DMS 273 (cell line): ENCODE results near the gene TXNIP.
A peak's percentile ranks its signal among the peaks of the same experiment; 100 is the strongest.
"Not testable (repeated sequence)": the region's sequence is repeated elsewhere in the genome, so short reads cannot be mapped to it uniquely, and the experiment has no call there.

ENCODE experiments used
- DNase-seq: peaks from one replicate; lab custom pipeline; 2025; ENCODE audit not compliant: unreplicated experiment; lab: John Stamatoyannopoulos, UW

TXNIP gene, protein sequence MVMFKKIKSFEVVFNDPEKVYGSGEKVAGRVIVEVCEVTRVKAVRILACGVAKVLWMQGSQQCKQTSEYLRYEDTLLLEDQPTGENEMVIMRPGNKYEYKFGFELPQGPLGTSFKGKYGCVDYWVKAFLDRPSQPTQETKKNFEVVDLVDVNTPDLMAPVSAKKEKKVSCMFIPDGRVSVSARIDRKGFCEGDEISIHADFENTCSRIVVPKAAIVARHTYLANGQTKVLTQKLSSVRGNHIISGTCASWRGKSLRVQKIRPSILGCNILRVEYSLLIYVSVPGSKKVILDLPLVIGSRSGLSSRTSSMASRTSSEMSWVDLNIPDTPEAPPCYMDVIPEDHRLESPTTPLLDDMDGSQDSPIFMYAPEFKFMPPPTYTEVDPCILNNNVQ

GRCh38 chr1:145996433-145997015, at the start of gene TXNIP:
Gene TXNIP, minus strand, starts transcription at chr1:145996579. Its CDS starts 313 bp downstream, at chr1:145996266.
- DNase-seq = peak; percentile 99

DNA sequence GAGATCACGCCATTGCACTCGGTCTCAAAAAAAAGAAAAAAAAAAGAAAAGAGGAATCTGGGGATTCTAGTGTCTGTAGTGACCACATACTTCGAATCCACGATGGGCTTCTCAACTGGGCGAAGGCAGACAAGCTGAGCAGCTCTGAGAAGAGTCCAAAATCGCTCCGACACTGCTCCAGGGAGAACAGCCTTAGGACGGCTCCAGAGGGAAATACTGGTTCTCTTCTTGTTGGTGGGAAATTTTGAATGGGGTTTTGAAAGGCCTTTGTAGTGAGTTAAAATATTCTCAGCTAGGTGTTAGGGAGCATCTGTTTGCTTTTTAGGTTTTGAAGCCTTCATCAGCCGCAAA, 43.4 kb upstream of the TXNIP start:
- peak; percentile 16 for DNase-seq

DNA sequence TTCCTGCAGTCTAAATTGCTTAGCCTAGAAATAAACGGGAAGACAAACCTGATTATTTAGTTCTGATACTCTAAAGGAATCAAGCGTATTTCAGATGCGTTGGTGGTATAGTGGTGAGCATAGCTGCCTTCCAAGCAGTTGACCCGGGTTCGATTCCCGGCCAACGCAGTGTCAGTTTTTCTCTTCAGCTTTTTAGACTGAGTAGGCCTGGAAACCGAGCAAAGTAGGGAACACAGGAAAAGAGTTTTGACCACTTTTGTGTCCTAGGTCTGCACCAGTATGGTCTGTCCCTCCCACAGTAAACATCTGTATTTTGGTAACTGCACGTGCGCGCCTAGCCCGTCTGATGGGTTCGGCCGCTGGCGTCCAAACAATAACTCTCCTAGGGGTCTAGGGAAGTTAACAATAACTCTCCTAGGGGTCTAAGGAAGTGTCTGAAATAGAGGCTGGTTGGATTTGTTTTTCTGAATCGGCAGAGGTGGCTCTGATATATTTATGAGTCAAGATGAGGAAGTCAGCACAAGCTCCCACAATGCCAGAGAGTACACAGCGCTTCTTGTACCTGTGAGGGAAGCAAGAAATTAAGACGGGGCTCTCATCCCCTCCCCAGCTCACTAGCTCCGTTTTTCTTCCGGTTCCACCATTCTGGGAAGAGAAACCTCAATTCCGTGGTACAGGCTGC, 40.7 kb upstream of the TXNIP start:
- DNase-seq = peak; percentile 94

- DNase-seq = peak; percentile 74
Measured at GRCh38 chr1:146036241-146036964, 40.0 kb upstream of the TXNIP start.

DNA sequence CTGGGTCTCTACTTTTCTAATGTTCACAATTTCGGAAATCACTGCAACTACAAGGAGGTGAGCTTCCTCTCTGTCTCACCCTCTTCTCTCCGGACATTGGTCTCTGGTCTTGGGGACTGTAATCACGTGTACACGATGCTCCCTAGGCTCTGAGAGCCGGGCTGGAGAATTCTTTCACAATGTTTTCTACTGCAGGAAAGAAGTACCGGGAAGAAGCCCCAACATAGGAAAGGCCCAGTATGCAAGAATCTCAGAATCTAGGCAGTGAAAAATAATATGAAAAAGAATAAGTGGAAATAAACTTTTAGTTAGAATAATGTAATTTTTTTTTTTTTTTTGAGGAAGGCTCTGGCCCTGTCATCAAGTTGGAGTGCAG, 38.7 kb upstream of the TXNIP start:
- peak; percentile 69 for DNase-seq

- DNase-seq = peak; percentile 75
Measured at GRCh38 chr1:146032631-146033219, 36.3 kb upstream of the TXNIP start.

DNA sequence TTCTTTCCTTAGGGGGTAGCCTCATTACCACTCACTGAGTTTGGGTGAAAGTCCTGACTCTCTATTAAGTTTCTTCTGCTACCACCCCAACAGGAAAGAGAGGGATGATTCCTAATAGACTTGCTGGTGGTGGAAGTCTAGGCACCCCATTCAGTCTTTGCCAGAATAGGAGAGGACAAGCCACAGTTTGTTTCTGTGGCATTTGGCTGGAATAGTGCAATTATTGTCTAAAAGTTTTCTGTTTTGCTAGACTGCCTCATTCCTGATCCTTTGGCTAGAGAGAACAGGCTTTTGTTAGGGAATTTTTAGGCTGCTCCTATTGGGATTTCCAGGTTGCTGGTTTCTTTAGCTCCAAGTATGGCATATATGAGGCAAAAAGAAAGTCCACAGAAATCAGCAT, 35.1 kb upstream of the TXNIP start:
- no peak for DNase-seq

GRCh38 chr1:146029117-146029516, 32.7 kb upstream of the TXNIP start:
- no peak for DNase-seq

DNA sequence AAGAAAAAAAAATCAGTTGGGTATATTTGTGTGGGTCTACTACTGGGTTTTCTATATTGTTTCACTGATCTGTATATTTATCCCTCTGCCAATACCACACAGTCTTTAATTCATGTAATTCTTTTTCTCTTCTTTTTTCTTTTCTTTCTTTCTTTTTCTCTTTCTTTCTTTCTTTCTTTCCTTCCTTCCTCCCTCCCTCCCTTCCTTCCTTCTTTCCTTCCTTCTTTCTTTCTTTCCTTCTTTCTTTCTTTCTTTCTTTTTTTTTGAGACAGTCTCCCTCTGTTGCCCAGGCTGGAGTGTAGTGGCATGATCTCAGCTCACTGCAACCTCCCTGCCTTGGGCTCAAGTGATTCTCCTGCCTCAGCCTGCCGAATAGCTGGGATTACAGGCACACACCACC, 30.3 kb upstream of the TXNIP start:
- not testable (repeated sequence) for DNase-seq

DNA sequence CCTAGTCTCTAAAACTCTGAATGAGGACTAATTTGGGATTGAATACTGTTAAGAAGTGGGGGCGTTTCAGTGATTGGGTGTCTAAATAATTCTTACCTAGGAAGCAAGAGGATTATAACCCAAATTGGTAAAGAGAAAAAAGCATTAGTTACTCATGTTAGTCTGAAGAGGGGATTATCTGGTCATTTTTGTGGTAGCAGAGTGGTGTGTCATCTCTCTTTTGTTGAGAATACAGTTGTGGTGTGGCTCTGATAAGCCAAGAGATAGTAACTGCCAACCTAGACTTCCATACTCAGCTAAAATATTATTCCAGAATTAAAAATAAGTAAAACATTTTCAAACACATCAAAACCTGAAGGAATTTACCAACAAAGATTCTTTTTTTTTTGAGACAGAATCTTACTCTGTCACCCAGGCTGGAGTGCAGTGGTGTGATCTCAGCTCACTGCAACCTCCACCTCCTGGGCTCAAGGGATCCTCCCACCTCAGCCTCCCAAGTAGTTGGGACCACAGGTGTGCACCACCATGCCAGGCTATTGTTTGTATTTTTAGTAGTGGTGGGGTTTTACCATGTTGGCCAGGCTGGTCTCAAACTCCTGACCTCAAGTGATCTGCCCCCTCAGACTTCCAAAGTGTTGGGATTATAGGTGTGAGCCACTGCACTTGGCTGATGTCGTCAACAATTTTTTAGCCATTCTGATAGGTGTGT, 29.6 kb upstream of the TXNIP start:
- not testable (repeated sequence) for DNase-seq

DNA sequence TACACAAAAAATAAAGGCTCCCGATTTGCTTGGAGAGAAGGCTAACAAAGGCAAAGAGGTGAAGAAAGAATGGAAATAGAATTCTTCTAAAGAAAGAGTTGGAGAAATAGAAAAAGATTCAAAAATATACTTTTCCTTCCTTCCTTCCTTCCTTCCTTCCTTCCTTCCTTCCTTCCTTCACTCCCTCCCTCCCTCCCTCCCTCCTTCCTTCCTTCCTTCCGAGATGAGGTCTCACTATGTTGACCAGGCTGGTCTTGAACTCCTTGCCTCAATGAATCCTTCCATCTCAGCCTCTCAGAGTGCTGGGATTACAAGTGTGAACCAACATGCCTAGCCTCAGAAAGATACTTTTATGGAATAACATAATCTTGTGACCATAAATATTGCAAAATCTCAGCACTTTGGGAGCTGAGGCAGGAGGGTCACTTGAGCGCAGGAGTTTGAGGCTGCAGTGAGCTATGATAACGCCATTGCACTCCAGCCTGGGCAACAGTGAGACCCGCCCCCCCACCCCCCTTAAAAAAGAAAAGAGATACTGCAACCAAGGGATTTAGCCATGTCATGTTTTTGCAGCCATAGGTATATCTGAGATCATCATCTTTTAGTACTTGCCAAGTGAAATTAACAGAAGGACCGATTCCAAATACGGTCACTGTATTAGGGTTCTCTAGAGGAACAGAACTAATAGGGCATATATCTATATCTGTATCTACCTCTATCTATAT, 26.2 kb upstream of the TXNIP start:
- no peak for DNase-seq

DNA sequence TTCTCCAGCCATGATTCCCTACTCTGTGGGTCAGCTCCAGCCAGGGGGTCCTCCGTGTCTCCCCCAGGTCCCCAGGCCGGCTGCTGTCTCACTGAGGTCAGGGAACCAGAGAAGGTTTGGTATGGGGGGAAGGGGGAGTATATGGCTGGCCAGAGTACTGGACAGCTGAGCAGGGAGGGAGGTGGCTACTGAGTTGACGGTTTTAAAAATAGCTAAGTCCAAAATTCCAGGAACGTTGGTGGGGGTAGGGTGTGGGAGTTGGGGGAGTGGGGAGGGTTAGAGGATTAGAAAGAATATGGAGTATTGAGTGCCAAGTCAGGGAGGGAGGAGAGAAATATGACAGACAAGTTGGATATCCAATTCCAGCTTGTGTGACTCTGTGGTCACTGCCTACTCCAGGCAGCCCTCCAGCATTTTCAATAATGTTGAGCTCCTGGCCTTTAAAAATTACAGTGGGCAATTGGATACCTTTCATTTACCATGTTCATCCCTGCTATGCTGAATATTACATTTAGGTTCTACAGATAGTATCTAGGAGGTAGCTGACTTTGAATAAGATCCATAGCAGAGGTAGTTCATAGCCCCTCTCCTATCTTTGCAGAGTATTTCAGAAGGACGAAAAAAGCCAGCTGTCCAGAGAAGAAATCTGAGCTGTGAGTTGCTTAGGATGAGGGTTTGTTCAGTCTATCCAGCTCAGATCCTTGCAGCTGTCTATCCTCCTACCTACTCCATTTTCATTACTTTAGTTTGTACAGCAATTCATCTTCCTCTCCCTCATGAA, 25.4 kb upstream of the TXNIP start, which contains the start of gene HJV:
Gene HJV (minus strand): TSS at position 114 of the 781 bp plus-strand sequence. CDS start 1,504 bp downstream, outside the sequence.
- no peak for DNase-seq

DNA sequence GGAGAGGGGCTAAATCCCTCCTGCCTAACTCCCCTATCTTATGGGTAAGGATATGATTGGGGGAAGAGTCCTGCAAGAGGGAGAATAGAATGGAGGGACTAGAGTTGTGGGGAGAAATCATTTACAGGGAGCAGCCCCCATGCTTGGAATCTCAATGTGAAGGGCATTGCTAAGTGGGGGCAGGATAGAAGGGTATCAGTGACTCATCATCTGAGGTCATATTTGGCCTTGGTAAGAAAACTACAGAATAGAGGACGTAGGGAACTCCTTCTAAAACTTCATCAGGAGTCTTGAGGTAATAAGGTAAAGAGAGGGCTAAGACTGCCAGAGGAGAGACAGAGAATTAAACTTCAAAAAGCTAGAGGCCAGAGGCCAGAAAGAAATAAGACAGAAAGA, 24.7 kb upstream of the TXNIP start:
- DNase-seq = no peak

- DNase-seq = no peak
Measured at GRCh38 chr1:146020058-146021049, 24.0 kb upstream of the TXNIP start.

DNA sequence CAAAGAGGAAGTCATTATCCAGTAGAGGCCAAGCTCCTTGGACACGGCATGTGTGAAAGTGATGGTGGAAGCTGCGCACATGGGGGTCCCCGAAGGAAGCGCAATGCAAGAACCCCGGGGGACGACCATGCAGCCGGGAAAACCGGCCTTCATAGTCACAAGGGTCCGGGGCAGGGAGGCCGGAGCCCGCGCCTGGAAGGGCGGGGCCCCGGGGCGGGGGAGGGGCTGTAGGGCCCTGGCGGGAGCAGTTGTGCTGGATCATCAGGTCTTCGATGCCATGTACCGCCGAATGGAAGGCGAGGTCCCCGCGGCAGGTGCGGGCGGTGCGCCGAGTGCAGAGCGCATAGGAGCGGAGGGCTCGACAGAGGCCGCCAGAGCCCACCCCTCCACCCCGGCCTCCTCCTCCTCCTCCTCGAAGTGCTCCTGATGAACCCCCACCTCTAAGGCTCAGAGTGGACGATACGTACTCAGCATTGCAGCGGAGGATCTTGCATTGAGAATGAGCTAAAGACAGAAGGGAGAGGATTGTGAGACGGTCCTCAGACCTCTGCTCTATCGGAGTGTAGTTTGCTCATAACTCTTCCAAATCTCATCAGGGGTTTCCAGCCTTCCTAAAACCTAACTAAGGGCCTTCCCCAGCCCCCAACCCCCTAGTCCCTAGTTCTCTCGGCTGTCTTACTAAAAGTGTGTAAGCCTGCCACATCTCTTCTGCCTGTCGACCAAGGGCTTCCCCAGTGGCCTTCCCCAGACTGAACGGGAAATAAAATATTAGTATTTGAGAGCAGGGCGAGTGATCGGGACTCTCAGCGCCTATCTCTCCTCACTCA, 23.1 kb upstream of the TXNIP start:
- DNase-seq = no peak

- DNase-seq = no peak
Measured at GRCh38 chr1:146016891-146017290, 20.5 kb upstream of the TXNIP start.

DNA sequence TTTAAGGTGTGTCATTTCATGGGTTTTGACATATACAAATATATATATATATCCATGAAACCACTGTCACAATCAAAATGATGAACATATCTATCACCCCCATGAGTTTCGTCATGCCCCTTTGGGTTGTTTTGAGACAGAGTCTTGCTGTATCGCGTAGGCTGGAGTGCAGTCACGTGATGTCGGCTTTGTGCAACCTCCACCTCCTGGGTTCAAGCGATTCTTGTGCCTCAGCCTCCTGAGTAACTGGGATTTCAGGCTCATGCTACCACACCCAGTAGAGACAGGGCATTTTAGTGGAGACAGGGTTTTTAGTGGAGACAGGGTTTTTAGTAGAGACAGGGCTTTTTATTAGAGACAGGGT, 17.2 kb upstream of the TXNIP start:
- DNase-seq = no peak
